SU-DHL-6 (cell line): Measurements from ENCODE around the gene HECTD4.
"Not testable (repeated sequence)": the region's sequence is repeated elsewhere in the genome, so short reads cannot be mapped to it uniquely, and the experiment has no call there.

Experiments used
- H2AFZ ChIP-seq: fragments of 200-600 bp; sonication (generic); 2 replicates; pipeline ENCODE4 v1.6.1; 2014; ENCODE audit warnings: low read depth, mild to moderate bottlenecking, moderate library complexity, mixed read lengths, antibody characterized with exemption, low read length; ENCODE audit not compliant: severe bottlenecking
- H3F3A ChIP-seq: fragments of 200-600 bp; shearing (Covaris generic); 2 replicates; pipeline ENCODE4 v1.6.0; 2016; ENCODE audit warnings: antibody characterized with exemption, mild to moderate bottlenecking; ENCODE audit not compliant: insufficient read depth
- H3K27ac ChIP-seq: fragments of 200-600 bp; sonication (generic); 2 replicates; pipeline ENCODE4 v1.5.1; 2016; ENCODE audit warnings: low read depth, mild to moderate bottlenecking, low read length, moderate library complexity, mixed read lengths
- H3K27me3 ChIP-seq: fragments of 200-600 bp; sonication (generic), shearing (Covaris generic); 2 replicates; pipeline ENCODE4 v1.6.0; 2014; ENCODE audit warnings: mild to moderate bottlenecking, low read length
- H3K36me3 ChIP-seq: fragments of 200-600 bp; sonication (generic); 2 replicates; pipeline ENCODE4 v1.6.1; 2014; ENCODE audit warnings: mild to moderate bottlenecking, low read length, mixed read lengths
- H3K4me2 ChIP-seq: fragments of 300-600, 200-600 bp; shearing (Covaris generic), sonication (generic); 2 replicates; pipeline ENCODE4 v1.6.0; 2014; ENCODE audit warnings: low read length, low read depth, mild to moderate bottlenecking; ENCODE audit not compliant: poor library complexity, severe bottlenecking
- H3K4me3 ChIP-seq: fragments of 200-600 bp; sonication (generic); 2 replicates; pipeline ENCODE4 v1.5.1; 2014; ENCODE audit warnings: antibody characterized with exemption, low read length, mild to moderate bottlenecking, mixed read lengths; ENCODE audit not compliant: insufficient read depth, poor library complexity, severe bottlenecking
- H3K79me2 ChIP-seq: fragments of 200-600 bp; sonication (generic); 2 replicates; pipeline ENCODE4 v1.6.1; 2014; ENCODE audit warnings: mild to moderate bottlenecking, low read length, moderate library complexity; ENCODE audit not compliant: insufficient read depth
- H3K9ac ChIP-seq: fragments of 200-600 bp; sonication (generic); 2 replicates; pipeline ENCODE4 v1.7.0; 2014; ENCODE audit warnings: mild to moderate bottlenecking, low read length
- H3K9me2 ChIP-seq: fragments of 200-600 bp; sonication (generic); replicated peaks from 2 replicates; pipeline ENCODE4 v1.6.1; 2014; ENCODE audit warnings: low read length; ENCODE audit not compliant: insufficient read depth
- H3K9me3 ChIP-seq: fragments of 200-600 bp; sonication (generic); 2 replicates; pipeline ENCODE4 v1.6.1; 2014; ENCODE audit warnings: low read length, mixed read lengths; ENCODE audit not compliant: insufficient read depth
- H4K20me1 ChIP-seq: fragments of 200-600 bp; sonication (generic); 2 replicates; pipeline ENCODE4 v1.6.1; 2014; ENCODE audit warnings: low read depth, mild to moderate bottlenecking, antibody characterized with exemption, low read length, moderate library complexity, mixed read lengths
- CTCF ChIP-seq: fragments of 200-600 bp; sonication (generic); IDR thresholded peaks from one replicate; pipeline ENCODE4 v1.5.1; 2017; ENCODE audit warnings: antibody characterized with exemption, mild to moderate bottlenecking, low read length, moderate library complexity; ENCODE audit not compliant: insufficient read depth, poor library complexity, severe bottlenecking
- EZH2phosphoT487 ChIP-seq: fragments of 200-600 bp; sonication (generic), shearing (Covaris generic); conservative IDR thresholded peaks from 2 replicates; pipeline ENCODE4 v1.6.1; 2018; ENCODE audit warnings: mild to moderate bottlenecking, antibody characterized with exemption, low read length, moderate library complexity, mixed read lengths

Gene HECTD4

GRCh38 chr12:112112409-112113133 is 269.7 kb downstream of the HECTD4 start:
- Histone ChIP-seq H2AFZ (no peak overlapping the region), H3K4me2 (no peak overlapping the region)

GRCh38 chr12:112111931-112112330 is 270.3 kb downstream of the HECTD4 start:
- H3K27me3 ChIP-seq, result no peaks in the 10 kb centered on the region
- no peaks in the 10 kb centered on the region for H4K20me1 ChIP-seq
- H3K9me2 ChIP-seq, result no peaks in the 10 kb centered on the region
- TF ChIP-seq CTCF, result no peak
- H3K4me2 ChIP-seq, result no peak overlapping the region
- H3K36me3 ChIP-seq, result no peaks in the 10 kb centered on the region
- no peak overlapping the region for H3K4me3 ChIP-seq
- H3K27ac ChIP-seq, result no peak overlapping the region
- H3K9ac ChIP-seq, result no peak overlapping the region
- H2AFZ ChIP-seq, result no peak overlapping the region
- peaks cover 20% of the 10 kb centered on the region for H3K79me2 ChIP-seq
- H3F3A ChIP-seq, result peaks cover 11% of the 10 kb centered on the region
- no peaks in the 10 kb centered on the region for H3K9me3 ChIP-seq

More at GRCh38 chr12:112112409-112113133, 269.7 kb downstream of the HECTD4 start:
- Histone ChIP-seq H3K79me2 (peaks cover 14% of the 10 kb centered on the region), H3K27ac (no peak overlapping the region), H3K9me2 (no peaks in the 10 kb centered on the region), H4K20me1 (no peaks in the 10 kb centered on the region), H3K9ac (no peak overlapping the region), H3K9me3 (no peaks in the 10 kb centered on the region), H3K4me3 (no peak overlapping the region), H3K36me3 (no peaks in the 10 kb centered on the region), H3K27me3 (no peaks in the 10 kb centered on the region), H3F3A (peaks cover 11% of the 10 kb centered on the region)
- TF ChIP-seq EZH2phosphoT487 (no peak), CTCF (no peak)

DNA sequence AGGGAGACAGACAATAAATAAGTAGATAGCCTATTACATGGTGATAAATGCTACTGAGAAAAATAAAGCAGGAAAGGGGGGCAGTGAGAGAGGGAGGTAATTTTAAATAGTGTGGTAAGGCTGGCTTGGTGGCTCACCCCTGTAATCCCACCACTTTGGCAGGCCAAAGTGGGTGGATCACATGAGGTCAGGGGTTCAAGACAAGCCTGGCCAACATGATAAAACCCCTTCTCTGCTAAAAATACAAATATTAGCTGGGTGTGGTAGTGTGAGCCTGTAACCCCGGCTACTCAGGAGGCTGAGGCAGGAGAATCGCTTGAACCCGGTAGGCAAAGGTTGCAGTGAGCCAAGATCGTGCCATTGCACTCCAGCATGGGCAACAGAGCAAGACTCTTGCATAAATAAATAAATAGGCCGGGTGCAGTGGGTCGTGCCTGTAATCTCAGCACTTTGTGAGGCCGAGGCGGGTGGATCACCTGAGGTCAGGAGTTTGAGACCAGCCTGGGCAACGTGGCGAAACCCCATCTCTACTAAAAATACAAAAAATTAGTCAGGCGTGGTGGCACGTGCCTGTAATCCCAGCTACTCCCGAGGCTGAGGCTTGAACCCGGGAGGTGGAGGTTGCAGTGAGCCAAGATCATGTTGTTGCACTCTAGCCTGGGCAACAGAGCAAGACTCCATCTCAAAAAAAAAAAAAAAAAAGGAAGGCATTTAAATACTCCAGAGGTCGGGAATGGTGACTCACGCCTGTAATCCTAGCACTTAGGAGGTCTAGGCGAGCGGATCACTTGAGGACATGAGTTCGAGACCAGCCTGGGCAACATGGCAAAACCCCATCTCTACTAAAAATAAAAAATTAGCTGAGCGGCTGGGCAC is 271.2 kb downstream of the HECTD4 start:
- H3K9me2 ChIP-seq, H3K4me3 ChIP-seq, H3K27me3 ChIP-seq, H3K27ac ChIP-seq, H3K9me3 ChIP-seq, H3K36me3 ChIP-seq, H4K20me1 ChIP-seq, H3K9ac ChIP-seq: not testable (repeated sequence)
- Histone ChIP-seq H3F3A (peaks cover 11% of the 10 kb centered on the region), H3K79me2 (peaks cover 29% of the 10 kb centered on the region), H3K4me2 (peak overlapping the region; percentile 91), H2AFZ (peak overlapping the region; percentile 84)
